Breast epithelium (tissue), 4 donors: ENCODE results near the gene PPIP5K2. TPM values are rescaled to one million over a fixed set of nuclear protein-coding genes. Genes with fewer than 3 reads are reported as not detected.

Source experiments
- DNase-seq, 2 donors: peaks; one replicate each; pipeline ENCODE4 v3.0.0-alpha.2; 2019; ENCODE audit warnings: low spot score in 2 of 2
- H3K27ac ChIP-seq, 2 donors: fragments of 200-600 bp; sonication (generic) in 1 of 2; one replicate each; pipeline ENCODE4 v1.5.1; 2016 to 2019; ENCODE audit warnings: mild to moderate bottlenecking in 1 of 2
- H3K27me3 ChIP-seq, 2 donors: fragments of 200-600 bp; sonication (generic) in 1 of 2; one replicate each; pipeline versions ENCODE4 v1.5.1 to v1.6.0; 2017 to 2019; ENCODE audit warnings: control low read depth in 1 of 2, mild to moderate bottlenecking in 1 of 2
- H3K36me3 ChIP-seq: fragments of 200-600 bp; one replicate; pipeline ENCODE4 v1.5.1; 2019
- H3K4me1 ChIP-seq, 2 donors: fragments of 200-600 bp; sonication (generic); one replicate each; pipeline ENCODE4 v1.5.1; 2016 to 2019; ENCODE audit warnings: control low read depth in 1 of 2
- H3K4me3 ChIP-seq, 3 donors: fragments of 200-600 bp; sonication (generic); 1 replicate in 2 of 3; 2 replicates in 1 of 3; pipeline ENCODE4 v1.5.1; 2016 to 2019; ENCODE audit warnings: mild to moderate bottlenecking in 3 of 3, moderate library complexity in 2 of 3
- H3K9me3 ChIP-seq, 2 donors: fragments of 200-600 bp; sonication (generic) in 1 of 2; one replicate each; pipeline ENCODE4 v1.5.1; 2016 to 2019; ENCODE audit warnings: control low read depth in 1 of 2
- POLR2A ChIP-seq: fragments of 450-650 bp; IDR thresholded peaks from one replicate; pipeline ENCODE4 v1.6.1; 2016; ENCODE audit warnings: antibody characterized with exemption, mild to moderate bottlenecking, moderate library complexity
- POLR2AphosphoS5 ChIP-seq, 3 donors: sonication (generic); formaldehyde crosslinking; IDR thresholded peaks; one replicate each; pipeline ENCODE4 v1.6.1; 2017; ENCODE audit warnings: antibody characterized with exemption in 3 of 3
- intact Hi-C: fragments of 100-400 bp; cut with DNase I; formaldehyde crosslinking; loops from one replicate; pipeline ENCODE4 v1.15.1; 2023; ENCODE audit warnings: low total_unique reads
- total RNA-seq, 3 donors: library from RNA; depleted of rRNA; stranded (reverse); fragments of >200 nt; gene quantifications; one replicate each; pipeline ENCODE4 v1.1.0, GENCODE V29; 2016
- TF ChIP-seq, protein P1 (sequence below), 3 donors: fragments of 450-650 bp; IDR thresholded peaks; one replicate each; pipeline ENCODE4 v1.5.1; 2016 to 2017; ENCODE audit warnings: antibody characterized with exemption in 3 of 3, mild to moderate bottlenecking in 3 of 3, moderate library complexity in 3 of 3

The PPIP5K2 gene
- total RNA-seq, 3 donors from 2014 or later = 42.7 to 69.1 (median 43.9) TPM

DNA sequence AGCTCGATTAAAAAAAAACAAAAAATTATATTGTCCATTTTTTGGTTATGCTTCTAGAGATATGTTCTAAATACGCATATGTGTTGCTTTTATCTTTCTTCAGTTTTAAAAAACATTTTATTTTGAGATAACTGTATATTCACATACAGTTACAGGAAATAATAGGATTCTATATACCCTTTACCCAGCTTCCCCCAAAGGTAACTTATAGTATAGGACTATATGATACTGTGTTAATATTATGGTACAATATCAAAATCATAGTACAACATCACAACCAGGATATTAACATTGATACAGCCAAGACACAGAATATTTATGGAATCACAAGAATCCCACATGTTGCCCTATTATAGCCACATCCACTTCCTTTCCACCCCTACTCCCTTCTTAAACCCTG, 129.0 kb downstream of the PPIP5K2 start:
- H3K9me3 ChIP-seq = no peaks in the 10 kb centered on the region
- no peaks in the 10 kb centered on the region for H3K27me3 ChIP-seq
- H3K27ac ChIP-seq = no peak overlapping the region
- no peak for DNase-seq
- no peaks in the 10 kb centered on the region for H3K4me1 ChIP-seq
- TF ChIP-seq POLR2AphosphoS5 (IDR thresholded peaks at IDR 0.05) (no peak), POLR2A (no peak)
- H3K4me3 ChIP-seq = no peak overlapping the region
- intact Hi-C loops = no loop called here
- H3K36me3 ChIP-seq = no peaks in the 10 kb centered on the region

DNA sequence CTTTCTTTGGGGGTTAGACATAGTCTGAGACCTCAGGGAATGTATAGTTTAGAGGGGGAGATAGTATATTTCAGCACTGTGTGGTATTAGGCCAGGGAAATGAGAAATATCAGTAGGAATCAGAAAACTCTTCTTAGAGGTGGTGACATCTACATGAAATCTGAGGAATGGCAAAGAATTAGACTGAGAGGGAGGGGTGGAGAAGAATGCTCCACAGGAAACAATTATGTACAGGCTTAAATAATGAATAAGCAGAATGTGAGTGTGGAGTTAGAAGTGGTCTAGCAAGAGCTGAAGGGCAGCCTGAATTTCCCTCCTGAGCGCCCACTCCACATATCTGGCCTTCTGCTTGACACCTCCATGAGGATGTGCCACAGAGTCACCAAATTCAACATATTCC, 134.8 kb downstream of the PPIP5K2 start:
- TF ChIP-seq POLR2A (no peak), POLR2AphosphoS5 (IDR thresholded peaks at IDR 0.05) (no peak)
- TF ChIP-seq, protein P1, sequence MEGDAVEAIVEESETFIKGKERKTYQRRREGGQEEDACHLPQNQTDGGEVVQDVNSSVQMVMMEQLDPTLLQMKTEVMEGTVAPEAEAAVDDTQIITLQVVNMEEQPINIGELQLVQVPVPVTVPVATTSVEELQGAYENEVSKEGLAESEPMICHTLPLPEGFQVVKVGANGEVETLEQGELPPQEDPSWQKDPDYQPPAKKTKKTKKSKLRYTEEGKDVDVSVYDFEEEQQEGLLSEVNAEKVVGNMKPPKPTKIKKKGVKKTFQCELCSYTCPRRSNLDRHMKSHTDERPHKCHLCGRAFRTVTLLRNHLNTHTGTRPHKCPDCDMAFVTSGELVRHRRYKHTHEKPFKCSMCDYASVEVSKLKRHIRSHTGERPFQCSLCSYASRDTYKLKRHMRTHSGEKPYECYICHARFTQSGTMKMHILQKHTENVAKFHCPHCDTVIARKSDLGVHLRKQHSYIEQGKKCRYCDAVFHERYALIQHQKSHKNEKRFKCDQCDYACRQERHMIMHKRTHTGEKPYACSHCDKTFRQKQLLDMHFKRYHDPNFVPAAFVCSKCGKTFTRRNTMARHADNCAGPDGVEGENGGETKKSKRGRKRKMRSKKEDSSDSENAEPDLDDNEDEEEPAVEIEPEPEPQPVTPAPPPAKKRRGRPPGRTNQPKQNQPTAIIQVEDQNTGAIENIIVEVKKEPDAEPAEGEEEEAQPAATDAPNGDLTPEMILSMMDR (IDR thresholded peaks at IDR 0.05) = no peak
- Histone ChIP-seq H3K27me3 (no peaks in the 10 kb centered on the region), H3K4me3 (no peak overlapping the region), H3K27ac (no peak overlapping the region), H3K36me3 (no peaks in the 10 kb centered on the region), H3K4me1 (no peaks in the 10 kb centered on the region), H3K9me3 (no peaks in the 10 kb centered on the region)
- intact Hi-C loops = no loop called here
- DNase-seq = no peak

DNA sequence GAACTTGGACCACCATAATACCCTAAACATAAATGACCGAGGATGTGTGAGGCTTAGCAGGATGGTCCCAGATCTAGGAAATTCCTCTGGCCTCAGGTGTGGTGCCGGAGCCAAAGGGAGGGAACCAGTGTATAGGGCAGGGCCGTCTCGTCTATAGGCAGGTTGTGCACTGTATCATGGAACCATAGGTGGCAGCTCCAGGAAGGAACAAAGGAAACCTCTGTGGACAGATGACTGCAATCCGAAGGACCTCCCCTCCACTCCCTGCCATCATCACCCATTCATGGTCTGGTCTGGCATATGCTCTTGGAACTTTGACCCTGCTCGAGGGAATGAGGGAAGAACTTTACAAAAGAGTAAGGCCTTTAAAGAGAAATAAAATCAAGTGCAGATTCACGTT, 135.6 kb downstream of the PPIP5K2 start:
- no peak for TF ChIP-seq POLR2AphosphoS5 (IDR thresholded peaks at IDR 0.05)
- TF ChIP-seq, protein P1 (IDR thresholded peaks at IDR 0.05) = no peak
- TF ChIP-seq POLR2A = no peak
- intact Hi-C loops = no loop called here
- H3K4me3 ChIP-seq = no peak overlapping the region
- no peak for DNase-seq
- H3K4me1 ChIP-seq = no peaks in the 10 kb centered on the region
- H3K36me3 ChIP-seq = no peaks in the 10 kb centered on the region
- no peak overlapping the region for H3K27ac ChIP-seq
- H3K27me3 ChIP-seq = no peaks in the 10 kb centered on the region
- no peaks in the 10 kb centered on the region for H3K9me3 ChIP-seq

GRCh38 chr5:103256178-103256577, 136.1 kb downstream of the PPIP5K2 start:
- intact Hi-C loops = no loop called here
- Histone ChIP-seq H3K4me3 (no peak overlapping the region), H3K27me3 (no peaks in the 10 kb centered on the region), H3K36me3 (no peaks in the 10 kb centered on the region), H3K4me1 (no peaks in the 10 kb centered on the region), H3K27ac (no peak overlapping the region), H3K9me3 (no peaks in the 10 kb centered on the region)
- no peak for DNase-seq
- TF ChIP-seq POLR2AphosphoS5 (IDR thresholded peaks at IDR 0.05) (no peak), POLR2A (no peak)
- TF ChIP-seq, protein P1 (IDR thresholded peaks at IDR 0.05) = no peak

GRCh38 chr5:103258368-103258956, 138.4 kb downstream of the PPIP5K2 start, which contains the start of gene MACIR:
MACIR (plus strand) TSS chr5:103258763; CDS start chr5:103275920, 17,157 bp downstream.
- Histone ChIP-seq H3K27me3 (no peaks in the 10 kb centered on the region), H3K4me1 (no peaks in the 10 kb centered on the region), H3K9me3 (no peaks in the 10 kb centered on the region), H3K27ac (peak within 1 kb of the TSS; percentile 57 to 78), H3K4me3 (peak within 1 kb of the TSS; percentile 78 to 88 (median 88)), H3K36me3 (no peaks in the 10 kb centered on the region)
- intact Hi-C loops = no loop called here
- no peak for TF ChIP-seq POLR2A
- TF ChIP-seq POLR2AphosphoS5 (IDR thresholded peaks at IDR 0.05) = peak in 1 of 3 donors; percentile 51
- peak; percentile 91 to 95 for DNase-seq

GRCh38 chr5:103258957-103259704, 139.0 kb downstream of the PPIP5K2 start:
- Histone ChIP-seq H3K27me3 (no peaks in the 10 kb centered on the region), H3K27ac (peak overlapping the region; percentile 57 to 78), H3K4me1 (no peaks in the 10 kb centered on the region), H3K9me3 (no peaks in the 10 kb centered on the region), H3K4me3 (peak overlapping the region; percentile 78 to 88 (median 88)), H3K36me3 (no peaks in the 10 kb centered on the region)
- DNase-seq = peak; percentile 18 to 59
- intact Hi-C loops = no loop called here
- no peak for TF ChIP-seq POLR2AphosphoS5 (IDR thresholded peaks at IDR 0.05)
- TF ChIP-seq, protein P1 (IDR thresholded peaks at IDR 0.05) = no peak
- TF ChIP-seq POLR2A = no peak
